ENCODE measurements around the gene POLG. TPM values are rescaled to one million over a fixed set of nuclear protein-coding genes. Genes with fewer than 3 reads are reported as not detected.
A peak's percentile ranks its signal among the peaks of the same experiment; 100 is the strongest.

The POLG gene
- total RNA-seq, 1 donor from 2014 or later, result 55.0 TPM

GRCh38 chr15:89371228-89372044, 36.8 kb upstream of the POLG start:
- H3K4me3 Mint-ChIP-seq, result peak overlapping the region; percentile 17

GRCh38 chr15:89370978-89371227, 36.3 kb upstream of the POLG start:
- no peaks in the 10 kb centered on the region for H3K36me3 Mint-ChIP-seq
- H3K27me3 Mint-ChIP-seq, result peaks cover 93% of the 10 kb centered on the region
- no peaks in the 10 kb centered on the region for H3K4me1 Mint-ChIP-seq (ENCODE audit: unreplicated experiment)
- H3K9me3 Mint-ChIP-seq, result no peaks in the 10 kb centered on the region
- TF ChIP-seq CTCF (conservative IDR thresholded peaks at IDR 0.05), result no peak
- H3K27ac Mint-ChIP-seq, result no peak overlapping the region
- DNase-seq (ENCODE audit: extremely low spot score, unreplicated experiment), result no peak
- H3K4me3 Mint-ChIP-seq, result peak overlapping the region; percentile 17

More at GRCh38 chr15:89371228-89372044, 36.8 kb upstream of the POLG start:
- no peak for DNase-seq (ENCODE audit: extremely low spot score, unreplicated experiment)
- H3K4me1 Mint-ChIP-seq (ENCODE audit: unreplicated experiment), result no peaks in the 10 kb centered on the region
- H3K36me3 Mint-ChIP-seq, result no peaks in the 10 kb centered on the region
- TF ChIP-seq CTCF (conservative IDR thresholded peaks at IDR 0.05), result no peak
- H3K27ac Mint-ChIP-seq, result no peak overlapping the region
- H3K9me3 Mint-ChIP-seq, result no peaks in the 10 kb centered on the region
- H3K27me3 Mint-ChIP-seq, result peaks cover 93% of the 10 kb centered on the region

GRCh38 chr15:89370120-89370977, 35.7 kb upstream of the POLG start:
- no peak for TF ChIP-seq CTCF (conservative IDR thresholded peaks at IDR 0.05)
- no peak for DNase-seq (ENCODE audit: extremely low spot score, unreplicated experiment)
- Mint-ChIP-seq H3K27me3 (peaks cover 93% of the 10 kb centered on the region), H3K4me3 (peak overlapping the region; percentile 39), H3K27ac (no peak overlapping the region), H3K36me3 (no peaks in the 10 kb centered on the region), H3K4me1 (ENCODE audit: unreplicated experiment) (no peaks in the 10 kb centered on the region), H3K9me3 (no peaks in the 10 kb centered on the region)

GRCh38 chr15:89369341-89369947, 34.8 kb upstream of the POLG start:
- Mint-ChIP-seq H3K4me3 (peak overlapping the region; percentile 51), H3K36me3 (no peaks in the 10 kb centered on the region), H3K27me3 (peaks cover 93% of the 10 kb centered on the region), H3K4me1 (ENCODE audit: unreplicated experiment) (no peaks in the 10 kb centered on the region), H3K9me3 (no peaks in the 10 kb centered on the region), H3K27ac (no peak overlapping the region)
- no peak for DNase-seq (ENCODE audit: extremely low spot score, unreplicated experiment)
- TF ChIP-seq CTCF (conservative IDR thresholded peaks at IDR 0.05), result no peak

GRCh38 chr15:89368566-89369223, 34.1 kb upstream of the POLG start:
- Mint-ChIP-seq H3K4me1 (ENCODE audit: unreplicated experiment) (no peaks in the 10 kb centered on the region), H3K36me3 (no peaks in the 10 kb centered on the region), H3K9me3 (no peaks in the 10 kb centered on the region), H3K4me3 (peak overlapping the region; percentile 44), H3K27ac (no peak overlapping the region), H3K27me3 (peaks cover 93% of the 10 kb centered on the region)
- no peak for DNase-seq (ENCODE audit: extremely low spot score, unreplicated experiment)
- TF ChIP-seq CTCF (conservative IDR thresholded peaks at IDR 0.05), result no peak

Data from type B pancreatic cell (in vitro differentiated cells).